NCI-H1105 treated with DMSO at 0.1 percent for 48 hours (cell line): ENCODE results near the gene FHL3.

Experiments used
- DNase-seq: peaks from one replicate; lab custom pipeline; 2025; lab: John Stamatoyannopoulos, UW

FHL3 gene

DNA sequence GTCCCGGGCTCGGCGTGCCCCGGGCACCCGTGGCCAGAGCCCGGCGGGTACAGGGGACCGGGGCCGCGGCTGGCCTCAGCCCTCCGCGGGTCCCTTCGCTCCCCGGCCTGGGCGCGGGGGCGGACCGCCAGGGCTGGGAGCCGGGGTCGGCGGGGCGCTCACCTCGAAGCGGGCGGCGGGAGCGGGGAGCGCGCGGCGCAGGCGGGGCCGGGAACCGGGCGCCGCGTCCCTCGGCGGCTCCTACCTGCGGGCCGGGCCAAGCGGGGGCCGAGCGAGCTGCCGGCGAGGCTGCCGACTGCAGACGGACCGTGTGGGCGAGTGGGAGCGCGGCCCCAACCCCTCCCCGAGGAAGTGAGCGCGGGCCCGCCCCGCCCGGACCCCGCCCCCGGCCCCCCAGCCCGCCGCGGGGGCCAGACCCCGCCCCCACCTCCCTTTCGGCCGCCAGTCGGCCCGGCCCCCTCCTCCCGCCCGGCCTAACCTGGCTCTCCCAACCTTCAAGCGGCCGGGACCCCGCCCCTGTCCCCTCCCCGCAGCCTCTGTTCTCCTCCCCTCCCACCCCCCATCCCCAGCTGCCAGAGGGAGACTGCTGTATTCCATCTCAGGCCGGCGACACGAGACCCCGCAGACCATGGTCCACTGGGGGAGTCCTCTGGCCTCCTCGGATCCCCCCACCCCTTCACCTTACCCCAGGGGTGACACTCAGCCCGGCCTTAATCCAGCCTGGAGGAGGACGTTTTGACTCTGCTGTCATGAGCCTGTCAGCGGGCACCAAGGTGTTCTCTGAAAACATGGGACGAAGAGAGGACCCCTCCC, at the start of gene FHL3:
FHL3 (minus strand) TSS at position 320 of the 813 bp plus-strand sequence. CDS start 6,102 bp downstream, outside the sequence.
- DNase-seq, result peak; percentile 40

DNA sequence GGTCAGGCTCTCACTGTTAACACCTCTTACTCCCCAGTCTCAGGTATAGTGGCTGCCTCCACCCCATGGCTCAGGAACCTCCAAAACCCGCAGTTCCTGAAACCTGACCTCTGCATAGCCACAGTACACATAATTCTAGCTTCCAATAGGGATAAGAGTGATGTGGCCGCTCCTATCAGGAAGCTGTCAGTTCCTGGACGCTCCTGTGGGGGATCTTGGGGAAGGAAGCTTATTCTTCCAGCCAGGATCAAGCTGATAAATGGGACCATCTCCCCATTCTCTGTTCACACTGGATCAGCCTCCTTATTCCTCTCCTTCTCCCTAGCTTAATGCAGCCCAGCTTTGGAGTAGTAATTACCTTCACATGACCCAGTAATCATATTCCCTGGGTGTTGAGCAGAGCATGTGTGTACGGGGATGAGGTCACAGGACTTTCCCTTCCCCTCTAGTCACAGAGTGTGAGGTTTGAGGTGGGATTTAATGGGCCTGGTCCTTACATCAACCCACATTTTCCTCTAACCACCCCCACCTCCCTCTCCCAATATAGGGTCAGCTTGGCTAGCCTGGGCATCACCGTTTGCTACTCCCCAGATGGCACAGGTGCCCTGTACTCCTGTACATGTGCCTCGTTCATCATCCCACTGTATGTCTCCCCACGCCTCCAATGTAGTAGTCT, 48.2 kb upstream of the FHL3 start:
- DNase-seq, result no peak

DNA sequence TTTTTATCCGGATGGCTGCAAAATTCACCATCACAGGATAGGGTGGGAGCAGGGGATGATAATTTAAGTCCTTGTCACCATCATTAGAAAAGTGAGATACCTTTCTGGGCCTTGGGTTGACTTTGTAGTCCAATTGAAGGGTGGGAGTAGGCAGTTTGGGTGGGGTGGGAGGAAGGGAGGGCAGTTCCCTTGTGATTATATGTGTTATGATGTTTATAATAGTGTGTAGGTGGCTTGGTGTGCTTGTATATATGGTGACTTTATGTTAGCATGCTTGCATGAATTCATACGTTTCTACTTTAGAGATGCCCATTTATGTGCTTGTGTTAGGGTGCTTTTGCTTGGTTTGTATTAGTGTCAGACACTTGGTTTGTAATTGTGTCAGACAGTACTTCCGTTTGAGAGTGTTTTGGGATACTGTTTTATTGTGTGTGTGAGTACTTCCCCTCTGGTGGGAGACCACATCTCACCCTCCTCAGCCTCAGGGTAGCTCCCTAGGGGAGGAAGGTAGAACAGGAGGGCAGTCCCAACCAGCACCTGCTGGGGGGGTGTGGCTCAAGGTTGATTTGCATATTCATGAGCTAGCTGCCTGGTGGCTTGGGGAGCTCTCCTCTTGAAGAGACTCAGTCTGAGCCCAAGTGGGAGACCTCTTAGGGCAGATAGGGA, 47.6 kb upstream of the FHL3 start:
- DNase-seq, result no peak

DNA sequence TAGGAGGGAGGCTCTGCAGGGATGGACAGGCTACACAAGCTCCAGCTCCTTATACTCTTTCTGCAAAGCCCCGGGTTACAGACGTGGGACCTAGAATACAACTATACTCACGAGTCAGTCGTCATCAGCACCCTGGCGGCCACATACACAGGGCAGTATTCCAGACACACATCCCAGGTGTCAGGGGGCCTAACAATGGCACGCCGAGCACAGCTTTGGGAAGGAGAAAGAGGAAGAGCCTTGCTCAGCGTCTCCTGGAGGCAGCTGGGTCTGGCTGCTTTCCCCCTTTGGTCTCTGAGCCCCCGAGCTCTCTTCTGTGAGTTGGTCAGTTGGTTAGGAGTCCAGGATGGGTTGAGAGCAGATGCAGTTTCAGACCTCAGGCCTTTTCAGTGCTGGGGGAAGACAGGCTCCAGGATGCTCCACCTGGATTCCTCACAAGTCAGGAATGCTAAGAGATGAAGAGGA, 45.8 kb upstream of the FHL3 start:
- no peak for DNase-seq

GRCh38 chr1:38050397-38051078, 45.2 kb upstream of the FHL3 start:
- no peak for DNase-seq

- no peak for DNase-seq
Measured at GRCh38 chr1:38047603-38048141, 42.4 kb upstream of the FHL3 start.

DNA sequence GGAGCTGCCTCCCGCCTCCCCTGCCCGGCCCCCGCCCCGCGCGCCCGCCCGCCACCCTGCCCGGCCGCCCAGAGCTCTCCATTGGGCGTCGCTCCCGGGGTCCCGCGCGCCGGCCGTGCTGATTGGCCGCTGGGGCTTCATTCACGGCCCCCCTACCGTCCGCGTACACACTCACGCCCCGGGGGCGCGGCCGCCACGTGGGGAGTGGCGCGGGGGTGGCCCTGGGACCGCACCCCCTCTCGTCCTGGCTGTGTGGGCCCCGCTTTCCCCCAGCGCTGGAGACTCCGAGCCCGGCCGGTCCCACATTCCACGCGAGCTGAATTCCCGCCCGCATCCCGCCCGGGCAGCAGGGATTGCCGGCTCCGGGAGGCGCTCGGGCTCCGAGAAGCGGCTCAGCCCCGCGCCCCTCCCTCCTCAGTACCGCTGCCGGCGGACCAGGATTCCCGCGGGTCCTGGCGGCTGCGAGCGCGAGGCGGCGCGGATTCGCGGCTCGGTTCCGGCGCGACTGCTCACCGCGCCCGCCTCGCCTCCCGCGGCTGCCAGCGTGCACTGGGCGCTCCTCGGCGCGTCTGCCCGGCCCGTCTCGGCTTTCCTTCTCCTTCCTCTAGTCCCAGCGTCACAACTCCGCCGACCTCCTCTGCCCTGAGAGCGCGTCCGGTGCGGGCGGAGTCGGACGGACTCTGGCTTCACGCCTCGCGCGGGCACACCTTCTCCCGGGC, 41.7 kb upstream of the FHL3 start:
- DNase-seq, result peak; percentile 65

- DNase-seq, result no peak
Measured at GRCh38 chr1:38046333-38046883, 41.1 kb upstream of the FHL3 start, which contains the start of gene POU3F1. Gene POU3F1, minus strand, starts transcription at chr1:38046793. Its CDS starts 50 bp downstream, at chr1:38046743.

- DNase-seq, result peak; percentile 61
Measured at GRCh38 chr1:38045401-38046332, 40.4 kb upstream of the FHL3 start.

- no peak for DNase-seq
Measured at GRCh38 chr1:38044221-38045215, 39.2 kb upstream of the FHL3 start.

- no peak for DNase-seq
Measured at GRCh38 chr1:38043036-38043747, 37.9 kb upstream of the FHL3 start.

DNA sequence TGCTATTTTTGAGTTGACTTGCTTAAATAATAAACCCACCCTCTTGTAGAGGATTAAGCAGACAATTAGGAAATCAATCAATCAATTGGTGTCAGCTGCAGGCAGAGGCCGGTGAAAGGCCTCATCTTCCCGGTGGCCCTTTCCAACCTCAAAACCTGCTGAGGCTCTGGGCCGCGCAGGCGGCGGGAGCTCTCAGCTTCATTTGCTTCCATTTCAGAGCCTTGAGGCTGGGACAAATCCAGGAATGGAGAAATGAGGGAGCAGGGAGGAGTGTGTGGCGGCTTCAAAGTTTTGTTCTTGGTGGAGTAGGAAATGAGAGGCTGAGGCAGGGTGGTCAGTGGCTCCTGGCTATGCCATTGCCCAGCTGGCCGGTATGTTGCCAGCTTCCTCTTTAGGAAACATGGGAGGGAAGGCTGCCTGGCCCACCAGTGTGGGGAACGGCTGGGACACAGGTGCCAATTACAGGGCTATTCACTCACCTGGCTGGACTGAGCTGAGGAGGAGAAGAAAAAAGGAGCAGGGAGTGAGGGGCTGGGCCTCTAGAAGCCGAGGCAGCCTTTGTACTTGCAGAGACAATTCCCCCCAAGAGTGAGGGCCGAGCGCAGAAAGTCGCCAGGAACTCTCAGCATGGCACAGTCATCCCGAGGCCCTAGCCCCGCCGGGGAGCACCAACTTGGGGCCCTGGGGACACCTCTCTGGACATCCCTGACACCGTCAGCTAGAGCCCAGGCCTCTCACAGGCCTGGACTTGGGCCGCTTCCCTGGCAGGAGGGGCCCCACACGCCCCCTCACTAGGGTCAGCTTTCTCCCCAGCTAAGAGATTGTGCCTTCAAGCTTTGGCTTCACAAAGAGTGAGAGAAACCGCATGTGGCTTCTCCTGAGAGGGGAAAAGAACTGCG, 36.9 kb upstream of the FHL3 start:
- no peak for DNase-seq

DNA sequence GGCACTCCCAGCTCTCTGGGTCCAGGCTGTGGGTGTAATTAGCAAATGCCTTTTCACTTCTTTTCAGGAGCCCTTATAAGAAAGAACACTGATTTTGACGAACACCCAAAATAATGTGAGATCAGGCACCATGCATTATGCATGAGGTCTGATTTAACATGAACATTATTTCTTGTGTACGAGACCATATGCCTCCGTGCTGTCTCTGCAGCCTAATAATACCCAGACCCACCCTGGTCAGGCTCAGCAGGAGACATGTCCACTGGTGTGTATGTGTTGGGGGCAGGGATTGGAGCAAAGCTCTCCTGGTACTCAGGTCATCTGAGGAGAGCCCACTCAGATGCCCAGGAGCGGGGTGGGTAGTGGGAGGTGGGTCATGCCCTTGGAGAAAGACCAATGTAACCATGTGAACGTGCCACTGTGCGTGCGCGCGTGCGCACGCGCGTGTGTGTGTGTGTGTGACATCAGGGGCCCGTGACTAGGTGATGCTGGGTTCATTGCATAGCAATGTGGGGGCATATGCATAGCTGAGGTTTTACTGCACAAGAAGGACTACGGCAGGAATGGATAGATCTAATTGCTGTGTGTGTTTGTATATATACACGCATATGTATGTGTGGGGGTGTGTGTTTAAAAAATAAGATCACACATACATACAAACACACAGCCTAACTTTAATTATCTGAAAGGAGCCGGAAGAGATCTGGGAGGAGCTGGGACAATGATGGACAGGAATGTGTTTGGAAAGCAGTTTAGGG, 34.2 kb upstream of the FHL3 start:
- no peak for DNase-seq

DNA sequence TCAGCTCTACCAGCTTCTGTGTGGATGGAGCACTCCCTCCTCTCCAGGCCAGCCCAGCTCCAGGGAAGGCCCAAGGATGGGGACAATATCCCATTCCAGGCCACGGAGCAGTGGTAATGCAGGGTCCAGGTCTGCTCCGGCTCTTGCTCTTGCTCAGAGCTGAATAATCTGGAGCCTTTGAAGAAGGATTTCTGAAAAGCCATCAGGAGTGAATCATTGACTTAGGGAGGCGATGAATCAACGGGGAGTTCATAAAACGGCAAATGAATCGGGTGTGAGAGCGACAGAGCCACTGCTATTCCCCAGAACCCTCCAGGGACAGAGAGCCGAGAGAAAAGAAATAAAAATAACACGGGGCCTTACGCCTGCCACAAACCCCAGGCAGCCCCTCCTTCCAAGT, 33.5 kb upstream of the FHL3 start:
- DNase-seq, result no peak

DNA sequence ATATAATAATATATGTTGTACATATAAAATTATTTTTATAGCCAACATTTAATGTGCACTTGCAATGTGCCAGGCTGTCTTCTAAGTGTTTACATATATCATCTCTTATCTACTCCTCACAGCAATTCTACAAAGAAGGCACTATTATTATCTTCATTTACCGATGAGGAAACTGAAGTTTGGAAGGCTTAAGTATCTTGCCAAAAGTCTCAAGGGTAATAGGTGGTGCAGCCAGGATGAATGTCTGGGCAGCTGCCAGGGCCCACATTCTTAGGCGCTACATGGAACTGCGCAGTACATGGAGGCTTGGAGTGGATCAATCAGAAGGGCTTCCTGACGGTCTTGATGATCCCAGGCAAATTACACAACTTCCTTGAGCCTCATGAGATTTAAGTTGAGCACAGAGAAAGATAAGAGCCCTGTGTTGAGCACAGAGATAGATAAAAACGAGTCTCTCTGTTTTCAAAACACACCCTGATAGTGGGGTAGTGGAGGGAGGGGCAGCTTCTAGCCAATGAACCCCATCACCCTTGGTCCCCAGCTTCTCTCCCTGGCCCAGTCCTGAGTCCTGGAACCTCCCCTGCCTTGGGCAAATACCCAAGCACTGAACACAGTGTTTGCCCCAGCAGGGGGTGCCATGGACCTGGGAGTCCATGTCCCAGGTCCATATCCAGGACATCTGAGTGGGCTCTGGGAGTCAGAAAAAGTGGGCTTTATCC, 32.1 kb upstream of the FHL3 start:
- no peak for DNase-seq
